GM18511 (cell line): ENCODE data around the gene OPTN.
"Not testable (repeated sequence)": the region's sequence is repeated elsewhere in the genome, so short reads cannot be mapped to it uniquely, and the experiment has no call there.

Source experiments
- ATAC-seq: cut with Tn5 transposase; IDR thresholded peaks from one replicate; pipeline ENCODE4 v1.9.1; 2021; ENCODE audit warnings: mild to moderate bottlenecking, moderate library complexity; ENCODE audit not compliant: unreplicated experiment

The OPTN gene

GRCh38 chr10:13089345-13089744, 10.6 kb upstream of the OPTN start:
- ATAC-seq = no peak

- no peak for ATAC-seq
Observed at GRCh38 chr10:13090289-13090688, 9.7 kb upstream of the OPTN start.

GRCh38 chr10:13091801-13092200, 8.2 kb upstream of the OPTN start:
- no peak for ATAC-seq

- ATAC-seq = no peak
Observed at GRCh38 chr10:13092291-13093102, 7.5 kb upstream of the OPTN start.

DNA sequence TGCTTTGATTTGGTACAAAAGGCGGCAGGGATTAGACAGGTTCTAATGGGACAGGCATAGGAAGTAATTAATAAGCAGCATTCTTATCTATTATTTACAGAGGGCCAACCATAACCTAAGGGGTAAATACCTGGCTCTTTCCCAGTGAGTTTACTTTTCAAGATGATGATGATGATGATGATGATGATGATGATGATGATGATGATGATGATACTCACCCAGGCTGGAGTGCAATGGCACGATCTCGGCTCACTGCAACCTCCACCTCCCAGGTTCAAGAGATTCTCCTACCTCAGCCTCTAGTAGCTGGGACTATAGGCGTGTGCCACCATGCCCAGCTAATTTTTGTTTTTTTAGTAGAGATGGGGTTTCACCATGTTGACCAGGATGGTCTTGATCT, 5.9 kb upstream of the OPTN start:
- ATAC-seq = not testable (repeated sequence)

GRCh38 chr10:13095094-13095493, 4.9 kb upstream of the OPTN start:
- no peak for ATAC-seq

DNA sequence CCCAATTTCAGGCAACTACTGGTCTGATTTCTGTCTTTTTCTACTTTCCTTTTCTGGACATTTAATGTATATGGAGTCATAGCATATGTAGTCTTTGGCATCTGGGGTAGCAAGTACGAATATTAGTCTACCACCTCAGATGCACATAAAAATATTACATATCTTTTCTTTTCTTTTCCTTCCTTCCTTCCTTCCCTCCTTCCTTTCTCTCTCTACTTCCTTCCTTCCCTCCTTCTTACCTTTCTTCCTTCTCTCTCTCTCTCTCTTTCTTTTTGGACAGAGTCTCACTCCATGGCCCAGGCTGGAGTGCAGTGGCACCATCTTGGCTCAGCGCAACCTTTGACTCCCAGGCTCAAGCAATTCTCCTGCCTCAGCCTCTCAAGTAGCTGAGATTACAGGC, 4.0 kb upstream of the OPTN start:
- ATAC-seq = no peak

DNA sequence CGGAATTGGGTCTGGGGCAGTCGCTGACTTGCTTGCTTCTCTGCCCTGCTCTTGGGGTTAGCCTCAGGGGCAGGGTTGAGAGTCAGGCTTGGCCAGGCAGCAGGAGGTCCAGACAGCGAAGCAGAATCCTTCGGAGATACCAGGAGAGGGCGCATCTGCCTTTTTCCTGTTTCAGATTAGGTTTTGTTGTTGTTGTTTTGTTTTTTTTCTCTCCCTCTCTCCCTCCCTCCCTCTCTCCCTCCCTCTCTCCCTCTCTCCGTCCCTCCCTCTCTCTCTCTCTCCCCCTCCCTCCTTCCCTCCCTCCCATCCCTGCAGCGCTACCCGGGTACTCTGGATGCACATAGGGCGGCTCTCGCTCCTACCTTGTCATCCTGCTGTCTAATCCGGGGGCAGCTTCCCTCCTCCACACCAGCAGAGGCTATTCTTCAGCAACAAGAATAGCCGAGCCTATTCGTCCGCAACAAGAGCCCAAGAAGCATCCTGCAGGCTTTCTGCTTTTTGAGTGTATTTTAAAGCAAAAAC, 758 bp upstream of the OPTN start:
- peak; percentile 43 for ATAC-seq

DNA sequence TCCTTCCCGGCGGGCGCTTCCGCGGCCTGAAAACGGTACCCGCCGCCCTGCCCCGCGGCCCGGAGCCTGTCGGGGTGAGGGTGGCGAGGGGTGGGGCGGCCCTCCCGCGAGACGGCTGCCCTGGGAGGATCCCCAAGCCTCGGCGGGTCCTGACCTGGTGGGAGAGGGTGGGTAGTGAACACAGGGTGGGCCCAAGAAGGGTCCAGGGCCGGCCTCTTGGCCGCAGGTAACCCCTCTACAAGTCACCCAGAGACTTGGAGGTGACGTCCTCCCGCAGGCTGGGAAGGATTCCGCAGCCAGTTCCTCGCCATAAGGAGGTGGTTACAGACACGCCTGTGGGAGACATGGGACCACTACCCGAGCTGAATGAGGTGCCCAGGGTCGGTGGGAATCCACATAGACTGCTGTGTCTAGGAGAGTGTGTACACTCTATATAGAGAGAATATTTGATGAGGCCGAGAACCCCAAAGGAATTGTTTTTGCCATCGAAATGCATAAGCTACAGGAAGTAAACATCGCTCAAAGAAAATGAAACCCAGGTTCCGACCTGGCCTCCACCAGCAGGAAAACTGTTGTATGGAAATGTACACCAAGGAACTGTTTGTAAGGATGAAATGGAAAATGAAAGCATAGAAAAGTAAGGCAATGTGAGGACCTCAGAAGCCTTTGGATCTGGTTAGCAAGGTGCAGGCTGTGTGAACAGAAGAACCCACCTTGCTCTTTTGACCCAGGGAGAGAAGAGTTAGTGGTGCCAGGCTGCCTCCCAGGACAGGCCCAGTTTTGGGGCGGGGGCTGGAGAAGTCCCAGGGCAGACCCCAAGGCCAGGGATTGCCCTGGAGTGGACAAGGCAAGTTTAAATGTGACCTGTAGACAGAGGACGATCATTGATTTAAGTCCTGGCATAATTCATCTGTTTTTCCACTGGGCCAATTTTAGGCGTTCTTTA, 659 bp downstream of the OPTN start:
- ATAC-seq = peak; percentile 42

GRCh38 chr10:13102002-13102794, 2.2 kb downstream of the OPTN start:
- no peak for ATAC-seq

DNA sequence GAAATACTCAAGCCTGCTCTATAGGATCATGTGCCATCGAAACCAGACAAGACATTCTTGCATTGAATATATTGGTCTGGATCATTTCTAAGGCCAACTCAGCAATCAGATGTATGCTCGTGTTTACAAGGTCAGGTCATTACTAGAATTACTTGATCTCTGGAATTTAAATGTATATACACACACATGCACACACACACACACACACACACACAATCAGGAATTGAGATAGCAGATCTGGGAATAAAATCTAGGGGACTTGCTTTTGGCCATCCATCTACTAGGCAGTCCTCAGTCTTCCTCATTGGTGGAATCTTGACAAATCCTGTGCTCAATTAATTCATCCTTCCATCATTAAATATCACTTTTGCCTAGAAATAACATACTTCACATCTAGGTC, 3.6 kb downstream of the OPTN start:
- no peak for ATAC-seq

DNA sequence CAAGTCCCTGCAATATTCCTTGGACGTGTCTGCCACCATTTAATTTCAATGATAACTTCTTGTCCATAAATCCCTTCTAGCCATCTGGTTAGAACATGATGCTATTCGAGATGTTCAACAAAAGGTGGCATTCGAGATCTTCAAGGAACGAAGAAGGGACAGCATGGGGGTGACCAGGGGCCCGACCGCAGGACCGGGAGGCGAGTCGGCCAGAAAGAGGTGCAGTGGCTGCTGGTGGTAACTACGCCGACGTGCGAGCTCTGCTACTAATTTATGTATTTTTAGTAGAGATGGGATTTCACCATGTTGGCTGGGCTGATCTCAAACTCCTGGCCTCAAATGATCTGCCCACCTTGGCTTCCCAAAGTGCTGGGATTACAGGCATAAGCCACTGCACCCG, 4.7 kb downstream of the OPTN start:
- ATAC-seq = no peak

GRCh38 chr10:13105184-13105583, 5.2 kb downstream of the OPTN start:
- no peak for ATAC-seq

- no peak for ATAC-seq
Observed at GRCh38 chr10:13106387-13107045, 6.6 kb downstream of the OPTN start.

- ATAC-seq = no peak
Observed at GRCh38 chr10:13110908-13111307, 10.9 kb downstream of the OPTN start.

GRCh38 chr10:13113544-13113943, 13.6 kb downstream of the OPTN start:
- no peak for ATAC-seq

GRCh38 chr10:13115832-13116803, 16.2 kb downstream of the OPTN start:
- ATAC-seq = peak; percentile 62

DNA sequence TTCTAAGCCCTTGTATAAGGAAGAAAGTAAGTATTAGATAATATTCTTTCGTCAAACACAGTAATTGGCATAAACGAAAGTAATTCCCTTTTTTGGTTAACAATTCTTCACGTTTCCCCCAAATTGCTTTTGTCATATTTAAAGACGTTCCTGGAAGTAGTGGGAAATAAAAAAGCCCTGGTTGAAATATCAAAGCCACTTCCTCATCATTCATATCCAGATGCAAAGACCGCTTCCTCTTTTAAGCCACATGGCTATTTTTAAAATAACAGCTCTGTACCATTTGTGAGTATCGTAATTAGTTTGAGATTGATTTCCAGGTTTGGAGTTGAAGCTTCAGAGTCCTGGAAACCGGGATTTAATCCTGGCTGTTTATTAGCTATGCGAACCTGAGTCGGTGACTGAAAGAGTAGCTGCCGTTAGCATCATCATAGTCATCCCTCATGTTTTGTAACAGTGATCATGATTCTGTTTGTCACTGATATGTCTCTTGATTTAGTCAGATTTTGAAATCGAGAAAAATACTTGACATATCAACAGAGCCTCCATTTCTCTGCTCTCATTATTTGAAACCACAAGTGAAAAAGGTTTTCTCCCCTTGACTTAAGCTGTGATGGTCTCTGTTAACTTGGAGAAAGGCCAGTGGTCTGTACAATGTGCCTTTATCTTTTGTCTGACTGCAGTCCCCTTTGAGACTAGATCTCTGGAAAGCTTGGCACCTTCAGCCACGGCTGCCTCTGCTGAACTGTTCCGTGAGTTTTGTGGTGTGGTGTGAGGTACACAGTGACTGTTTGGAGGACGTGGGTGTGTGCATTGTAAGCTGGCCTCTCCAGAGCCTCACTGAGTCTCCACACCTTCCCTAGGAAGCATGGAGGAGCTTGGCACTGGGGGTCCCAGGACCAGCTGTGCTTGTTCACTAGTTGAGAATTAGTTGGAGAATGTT, 18.1 kb downstream of the OPTN start:
- peak; percentile 65 for ATAC-seq
